GM18498 (cell line): ENCODE data around the gene GPR17.

ENCODE experiments used
- ATAC-seq: cut with Tn5 transposase; IDR thresholded peaks from one replicate; pipeline ENCODE4 v1.9.1; 2021; ENCODE audit warnings: mild to moderate bottlenecking, moderate library complexity; ENCODE audit not compliant: unreplicated experiment

GPR17 gene

DNA sequence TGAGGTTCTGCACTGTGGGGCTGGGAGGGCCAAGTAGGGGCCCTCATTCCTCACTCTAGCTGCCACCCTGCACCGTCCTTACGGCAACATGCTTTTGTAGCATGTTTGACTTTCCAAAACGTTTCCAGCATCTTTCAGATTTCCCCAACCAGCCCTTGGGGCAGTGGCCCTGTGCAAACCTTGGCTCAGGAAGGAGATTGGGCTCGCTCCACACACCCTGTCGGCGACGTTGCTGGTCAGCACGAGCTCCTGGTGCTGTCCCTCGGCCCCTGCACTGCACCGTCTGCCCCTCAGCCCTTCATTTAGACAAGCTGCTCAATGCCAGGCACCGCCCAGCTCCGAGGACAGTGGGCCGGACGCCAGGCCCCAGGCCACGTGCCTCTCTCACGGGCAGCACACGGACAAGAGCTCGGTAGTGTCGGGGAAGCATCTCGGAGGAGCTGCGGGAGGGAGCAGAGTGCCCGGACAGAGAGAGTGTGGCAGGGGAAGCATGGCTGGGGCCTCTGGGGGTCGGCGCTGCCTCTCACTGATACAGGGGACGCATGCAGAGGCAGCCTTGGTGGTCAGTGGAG, 6.9 kb downstream of the GPR17 start:
- no peak for ATAC-seq

DNA sequence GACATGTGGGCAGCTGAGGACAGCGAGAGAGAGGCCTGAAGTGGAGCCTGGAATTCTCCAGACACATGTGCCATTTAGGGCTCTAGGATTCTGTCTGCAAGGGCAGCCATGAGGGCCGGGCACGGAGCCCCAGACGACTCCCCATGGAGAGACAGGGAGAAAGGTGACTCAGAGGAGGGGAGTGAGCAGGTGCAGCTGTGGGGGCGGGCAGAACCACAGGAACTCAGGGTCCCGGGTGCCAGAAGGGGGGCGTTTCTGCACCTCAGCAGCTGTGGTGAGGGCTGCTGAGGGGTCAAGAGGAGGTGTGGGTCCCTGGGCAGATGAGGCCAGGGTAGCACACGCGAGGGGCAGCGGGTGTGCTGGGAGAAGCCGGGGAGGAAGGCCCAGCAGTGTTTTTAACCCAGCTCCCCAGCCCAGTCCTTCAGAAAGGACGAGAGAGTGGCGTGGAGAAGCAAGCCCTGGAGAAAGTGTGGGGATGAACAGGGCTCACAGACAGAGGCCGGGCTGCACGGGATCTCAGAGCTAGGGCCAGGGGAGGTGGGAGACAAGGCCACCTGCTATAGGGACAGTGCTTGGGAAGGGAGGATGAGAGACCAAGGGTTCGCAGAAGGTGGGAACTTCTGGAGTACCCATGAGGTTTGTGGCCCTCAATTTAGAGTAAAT, 7.6 kb downstream of the GPR17 start:
- no peak for ATAC-seq

DNA sequence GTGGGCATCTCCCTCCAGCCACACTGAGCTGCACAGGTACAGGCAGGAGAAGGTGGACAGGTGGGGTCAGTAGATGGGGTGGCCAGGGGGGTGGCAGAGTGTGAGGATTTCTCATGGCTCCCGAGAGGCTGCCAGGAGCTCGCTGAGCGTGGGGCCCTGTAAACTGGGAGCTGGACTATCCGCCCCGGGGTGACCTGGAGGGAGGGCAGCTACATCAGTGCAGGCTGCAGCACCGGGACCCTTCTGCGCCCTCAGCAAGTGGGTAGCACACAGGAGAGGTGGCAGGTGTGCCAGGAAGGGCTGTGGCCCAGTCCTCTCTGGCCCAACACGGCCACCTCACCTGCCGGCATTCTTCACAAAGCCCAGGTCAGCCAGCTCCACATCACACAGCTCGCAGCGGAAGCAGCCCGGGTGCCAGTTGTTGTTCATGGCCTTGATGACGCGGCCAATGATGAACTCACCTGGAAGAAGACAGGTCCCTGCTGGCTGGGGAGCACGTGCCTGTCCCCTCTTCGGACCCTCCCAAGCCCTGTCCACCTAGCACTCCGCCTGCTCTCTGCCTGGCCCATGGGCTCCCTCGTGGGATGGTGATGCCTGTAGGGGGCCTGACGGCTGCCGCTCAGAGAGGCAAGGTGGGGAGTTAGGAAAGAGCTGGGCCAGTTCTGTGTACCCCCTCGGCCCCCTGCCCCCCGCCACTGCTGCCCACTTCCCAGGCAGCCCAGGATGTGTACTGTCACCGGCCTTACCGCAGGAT, 8.3 kb downstream of the GPR17 start:
- ATAC-seq: no peak

DNA sequence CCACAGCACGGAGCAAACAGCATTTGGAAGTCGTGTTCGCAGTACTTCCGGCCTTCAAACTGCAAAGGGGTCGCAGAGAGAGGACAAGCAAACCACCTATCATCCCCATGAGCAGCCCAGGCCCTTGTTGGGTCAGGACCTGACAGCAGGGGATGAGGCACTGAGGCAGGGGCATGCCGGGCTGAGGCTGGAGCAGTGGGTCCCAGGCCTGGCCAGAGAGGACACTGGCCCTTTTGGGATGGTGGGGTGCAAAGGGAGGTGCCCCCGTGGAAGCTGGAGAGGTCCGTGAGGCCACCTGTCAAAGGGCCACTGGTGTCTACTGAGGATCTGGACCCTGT, 8.9 kb downstream of the GPR17 start:
- ATAC-seq: no peak

DNA sequence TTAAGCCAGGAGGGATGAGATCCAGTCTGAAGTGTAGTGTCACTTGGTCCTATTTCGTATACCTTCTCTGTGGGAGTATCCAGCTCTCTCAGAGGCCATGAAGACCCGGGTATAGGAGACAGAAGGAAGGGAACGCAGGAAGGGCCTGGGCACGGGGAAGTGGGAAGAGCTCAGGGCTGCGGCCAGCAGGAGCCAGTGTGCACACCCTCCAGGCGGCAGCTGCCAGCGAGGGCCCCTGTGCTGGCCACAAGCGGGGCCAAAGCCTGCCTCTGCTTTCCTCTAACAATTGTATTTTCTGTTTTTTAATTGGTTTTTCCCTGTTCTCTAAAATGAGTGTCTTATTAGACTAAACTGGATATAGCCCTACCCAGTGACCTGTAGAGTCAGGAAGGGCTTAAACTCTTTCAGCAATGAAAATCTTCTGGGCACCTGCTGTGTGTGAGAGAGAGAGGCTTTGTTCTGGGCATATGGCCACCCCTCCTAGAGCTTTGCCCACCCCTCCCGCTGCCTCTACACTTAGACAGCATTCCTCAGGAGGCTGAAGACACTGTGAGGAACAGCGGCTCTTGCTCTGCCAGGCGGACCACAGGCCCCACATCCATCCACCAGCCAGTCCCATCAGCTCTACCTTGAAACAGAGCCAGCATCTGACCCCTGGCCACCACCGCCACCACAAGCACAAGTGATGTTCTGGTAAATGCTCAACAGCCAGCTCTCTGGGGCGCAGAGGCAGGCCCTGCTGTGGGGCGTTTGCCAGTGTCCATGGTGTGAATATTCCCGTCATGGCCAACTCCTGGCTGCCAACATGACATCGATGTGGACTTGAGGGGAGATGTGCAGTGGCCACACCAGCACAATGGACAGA, 9.5 kb downstream of the GPR17 start:
- no peak for ATAC-seq

DNA sequence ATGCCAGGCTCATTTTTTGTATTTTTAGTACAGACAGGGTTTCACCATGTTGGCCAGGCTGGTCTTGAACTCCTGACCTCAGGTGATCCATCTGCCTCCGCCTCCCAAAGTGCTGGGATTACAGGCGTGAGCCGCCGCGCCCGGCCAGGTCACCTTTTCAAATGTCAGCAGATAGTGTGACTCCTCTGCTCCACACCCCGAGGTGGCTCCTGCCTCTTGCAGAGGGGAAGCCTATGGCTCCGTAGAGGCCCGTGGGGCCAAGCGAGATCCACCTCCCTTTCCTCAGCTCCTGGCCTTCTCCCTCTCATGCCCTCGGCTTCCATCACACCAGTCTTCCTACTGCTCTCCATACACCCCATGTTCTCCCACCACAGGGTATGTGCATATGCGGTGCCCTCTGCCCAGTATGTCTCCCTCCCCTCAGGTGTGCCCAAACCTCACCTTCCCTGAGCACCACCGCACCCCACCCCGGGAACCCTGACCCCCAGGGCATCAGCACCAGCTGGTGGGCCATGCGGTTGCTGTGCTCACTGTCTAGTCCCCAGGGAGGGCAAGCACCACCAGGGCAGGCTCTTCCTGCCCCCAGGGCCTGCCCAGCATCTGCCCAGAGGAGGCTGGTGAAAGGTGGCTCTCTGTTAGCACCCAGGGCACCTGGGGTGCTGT, 10.7 kb downstream of the GPR17 start:
- ATAC-seq: no peak

DNA sequence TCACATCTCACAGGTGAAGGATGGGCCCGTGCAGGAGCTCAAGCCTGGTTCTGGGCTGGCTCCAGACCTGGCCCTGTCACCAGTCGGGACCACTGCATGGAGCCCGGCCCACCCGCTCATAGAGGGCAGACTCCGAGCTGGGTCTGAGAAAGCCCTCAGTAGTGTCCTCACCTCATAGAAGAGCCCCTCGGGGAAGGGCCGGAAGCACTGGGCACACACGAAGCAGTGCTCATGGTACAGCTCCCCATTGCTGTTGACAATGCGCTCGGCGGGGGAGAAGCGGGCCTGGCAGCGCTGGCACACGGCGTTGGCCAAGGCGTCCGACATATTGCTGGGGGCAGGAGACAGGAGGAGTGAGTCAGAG, 11.3 kb downstream of the GPR17 start:
- no peak for ATAC-seq

DNA sequence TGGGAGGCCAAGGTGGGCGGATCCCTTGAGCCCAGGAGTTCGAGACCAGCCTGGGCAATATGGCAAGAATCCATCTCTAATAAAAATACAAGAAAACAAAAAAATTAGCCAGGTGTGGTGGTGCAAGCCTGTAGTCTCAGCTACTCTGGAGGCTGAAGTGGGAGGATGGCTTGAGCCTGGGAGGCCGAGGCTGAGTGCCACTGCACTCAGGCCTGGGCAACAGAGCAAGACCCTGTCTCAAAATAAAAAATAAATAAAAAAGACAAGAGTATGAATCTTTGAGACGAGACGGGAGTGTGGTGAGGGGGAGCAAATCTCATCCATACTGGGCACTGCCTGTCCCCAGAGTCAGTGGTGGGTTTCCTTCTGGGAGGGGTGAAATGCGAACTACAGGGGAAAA, 12.2 kb downstream of the GPR17 start:
- no peak for ATAC-seq

GRCh38 chr2:127658641-127659407, 12.9 kb downstream of the GPR17 start:
- ATAC-seq: no peak

GRCh38 chr2:127659408-127660290, 13.7 kb downstream of the GPR17 start:
- ATAC-seq: no peak

- ATAC-seq: no peak
Observed at GRCh38 chr2:127660291-127660578, 14.3 kb downstream of the GPR17 start.

DNA sequence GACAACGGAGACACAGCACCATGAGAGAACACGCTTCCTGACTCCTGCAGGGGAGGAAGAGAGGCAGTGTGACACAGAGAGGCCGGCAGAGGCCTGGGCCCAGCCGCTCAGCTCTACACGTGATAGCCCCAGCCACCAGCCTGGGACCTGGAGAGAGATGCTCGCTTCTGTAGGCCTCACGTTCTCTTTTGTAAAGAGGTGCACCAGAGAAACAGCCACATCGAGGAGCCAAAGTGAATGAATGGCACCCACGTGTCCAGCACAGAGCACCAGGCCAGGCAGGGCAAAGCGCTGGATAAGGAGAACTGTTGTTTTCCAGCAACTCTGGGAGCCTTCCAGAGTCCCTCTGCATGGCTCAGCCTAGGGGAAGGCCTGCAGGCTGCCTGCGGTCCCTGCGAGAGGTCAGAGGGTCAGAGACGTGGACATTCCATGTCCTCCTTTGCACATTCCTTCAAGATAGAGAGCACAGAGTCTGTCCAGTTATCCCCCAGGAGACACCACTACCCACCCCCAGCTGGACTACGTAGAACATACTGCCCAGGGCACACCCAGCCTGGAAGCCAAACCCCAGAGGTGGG, 15.2 kb downstream of the GPR17 start:
- ATAC-seq: no peak

- no peak for ATAC-seq
Observed at GRCh38 chr2:127661949-127662510, 16.1 kb downstream of the GPR17 start.

- no peak for ATAC-seq
Observed at GRCh38 chr2:127662937-127663565, 17.1 kb downstream of the GPR17 start.

GRCh38 chr2:127663566-127664064, 17.7 kb downstream of the GPR17 start:
- ATAC-seq: no peak

DNA sequence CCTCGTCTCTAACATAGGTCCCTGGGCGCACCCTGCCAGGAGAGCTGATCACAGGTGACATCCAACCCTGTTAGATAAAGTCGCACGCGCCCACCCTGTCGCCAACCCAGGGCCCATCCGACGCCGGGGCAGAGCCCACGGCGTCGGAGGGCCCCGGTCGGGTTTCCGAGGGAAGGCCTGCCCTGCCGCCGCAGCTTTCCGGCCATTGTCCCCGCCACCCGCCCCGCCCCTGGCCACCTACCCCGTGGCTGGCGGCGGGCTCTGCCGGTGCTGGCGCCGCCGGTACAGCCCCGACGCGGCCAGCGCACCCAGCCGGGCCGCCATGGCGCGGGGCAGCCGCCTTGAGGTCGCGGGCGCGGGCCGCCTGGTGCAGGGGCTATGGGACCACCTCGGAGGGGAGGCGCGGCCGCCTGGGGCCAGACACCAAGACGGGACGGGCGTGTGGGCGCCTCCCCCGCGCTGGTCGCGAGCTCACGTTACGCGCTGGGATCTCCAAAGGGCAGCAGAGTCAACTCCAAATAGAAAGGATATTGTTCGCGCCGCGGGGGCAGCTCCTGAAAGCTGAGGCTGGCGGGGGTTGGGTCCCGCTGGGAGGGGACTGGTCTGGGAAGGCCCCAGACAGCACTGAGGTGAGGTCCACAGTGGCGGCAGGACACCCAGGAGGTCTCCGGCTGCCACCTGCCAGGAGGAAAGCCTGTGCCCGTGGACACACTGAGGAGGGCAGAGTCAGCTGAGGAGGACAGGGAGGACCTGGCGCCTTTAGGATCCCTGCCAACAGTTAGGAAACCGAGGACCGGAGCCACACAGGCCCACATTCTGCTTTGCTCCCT, 18.3 kb downstream of the GPR17 start:
- ATAC-seq: no peak

DNA sequence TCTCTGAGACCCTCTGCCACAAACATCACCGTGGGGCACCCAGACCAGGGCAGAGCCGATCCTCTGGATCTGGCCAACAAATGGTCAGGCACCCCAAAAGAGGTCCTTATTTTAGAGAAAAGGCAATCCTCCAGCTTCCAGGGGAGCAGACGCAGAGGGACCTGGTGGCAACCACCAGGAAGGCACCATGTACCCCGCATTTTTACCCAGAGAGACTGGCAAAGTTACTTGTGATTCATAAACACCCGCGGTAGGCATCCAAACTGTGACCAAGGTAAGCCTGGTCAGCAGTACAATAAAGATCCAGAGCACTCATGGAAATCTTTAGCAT, 18.9 kb downstream of the GPR17 start:
- no peak for ATAC-seq
